ENCODE results near the gene CLCN6. TPM values are rescaled to one million over a fixed set of nuclear protein-coding genes. Genes with fewer than 3 reads are reported as not detected.

Gene CLCN6
- total and polyA plus RNA-seq, 10 of the 15 experiments (the other 5 are each of a cell fraction or from before 2014, with no cell fraction given): 2.2 to 20.9 (median 10.2) TPM

GRCh38 chr1:11802616-11802972 is 3.4 kb upstream of the CLCN6 start:
- Histone ChIP-seq H3K27ac (ENCODE audit: control insufficient read depth, insufficient read depth) (no peak overlapping the region), H3K27me3 (replicated peaks in 1 of 2; ENCODE audit: control insufficient read depth in 2 of 2, insufficient read depth in 2 of 2, low read length in 1 of 2) (no peaks in the 10 kb centered on the region), H4K20me1 (ENCODE audit: control insufficient read depth, insufficient read depth) (no peaks in the 10 kb centered on the region), H3K4me2 (ENCODE audit: control insufficient read depth, insufficient read depth) (peak overlapping the region; percentile 86; the same call in 1 of the 2 replicates), H3K4me1 (ENCODE audit: control insufficient read depth, insufficient read depth, low read length) (peaks cover 8% of the 10 kb centered on the region), H2AFZ (ENCODE audit: control insufficient read depth, low read depth, low read length) (no peak overlapping the region), H3K79me2 (ENCODE audit: control insufficient read depth, insufficient read depth, low read length) (peaks cover 26% of the 10 kb centered on the region), H3K9ac (ENCODE audit: control insufficient read depth, insufficient read depth, low read length) (0 out of 2 replicates have a peak overlapping the region, but pooled peaks have one; percentile 17), H3K9me3 (replicated peaks; ENCODE audit: control insufficient read depth, insufficient read depth, low read length) (no peaks in the 10 kb centered on the region), H3K4me3 (peak overlapping the region; percentile 56), H3K36me3 (ENCODE audit: control insufficient read depth in 2 of 2, insufficient read depth in 2 of 2, low read length in 1 of 2) (peaks cover 0 to 5% of the 10 kb centered on the region in 2 experiments; a peak in 3 of 4 replicates)
- BruUV-seq (replicated peaks): no TSS peak
- ChIA-PET SMC1A (ENCODE audit: uncharacterized antibody, unreplicated experiment) (no interaction called here), CTCF (no interaction called here), RAD21 (ENCODE audit: unreplicated experiment) (interaction anchor here (1.3 kb wide), 1 partner anchor 139 kb away, joined by 5 read pairs; the partner anchor contains the start of gene FBXO6), POLR2A (interaction anchor here (0.8 to 2.0 kb wide), 3 partner anchors 12 to 105 kb away, joined by 4 to 20 read pairs (median 7); no protein-coding TSS in a partner anchor)
- FAIRE-seq (no peak), ATAC-seq (peak; percentile 6; the same call in 1 of the 3 replicates), DNase-seq (ENCODE audit: low read depth, low spot score) (no peak)
- WGBS (ENCODE audit: insufficient coverage, insufficient replicate concordance, low lambda C conversion rate, missing lambda C conversion rate): 36% methylated on average over 6 of the region's 6 CpGs
- intact Hi-C loops (cut with micrococcal nuclease; ENCODE audit: unreplicated experiment): no loop called here
- in situ Hi-C loops (cut with MboI): no loop called here
- TF ChIP-seq NR2C2 (IDR thresholded peaks at IDR 0.05; ENCODE audit: borderline replicate concordance, control insufficient read depth, insufficient read length, low read depth) (peak; percentile 83), POLR2AphosphoS5 (IDR thresholded peaks at IDR 0.05; ENCODE audit: low read length) (no peak), CREB1 (IDR thresholded peaks at IDR 0.05; ENCODE audit: low read depth) (no peak), ZSCAN29 (IDR thresholded peaks at IDR 0.05) (no peak), ZNF687 (IDR thresholded peaks at IDR 0.05) (peak; percentile 96), SREBF1 (IDR thresholded peaks at IDR 0.05; ENCODE audit: low read length) (no peak), RELB (IDR thresholded peaks at IDR 0.05; ENCODE audit: low read depth) (peak; percentile 29; the same call in 1 of the 2 replicates), MTA2 (IDR thresholded peaks at IDR 0.05; ENCODE audit: low read depth) (peak; percentile 70; the same call in 1 of the 2 replicates), RAD51 (IDR thresholded peaks at IDR 0.05) (peak; percentile 74), ZNF207 (IDR thresholded peaks at IDR 0.05; ENCODE audit: borderline replicate concordance) (0 out of 2 replicates have a peak, but pooled peaks have one; percentile 27), TARDBP (IDR thresholded peaks at IDR 0.05; ENCODE audit: borderline replicate concordance) (no peak)
- TF ChIP-seq, protein P1, sequence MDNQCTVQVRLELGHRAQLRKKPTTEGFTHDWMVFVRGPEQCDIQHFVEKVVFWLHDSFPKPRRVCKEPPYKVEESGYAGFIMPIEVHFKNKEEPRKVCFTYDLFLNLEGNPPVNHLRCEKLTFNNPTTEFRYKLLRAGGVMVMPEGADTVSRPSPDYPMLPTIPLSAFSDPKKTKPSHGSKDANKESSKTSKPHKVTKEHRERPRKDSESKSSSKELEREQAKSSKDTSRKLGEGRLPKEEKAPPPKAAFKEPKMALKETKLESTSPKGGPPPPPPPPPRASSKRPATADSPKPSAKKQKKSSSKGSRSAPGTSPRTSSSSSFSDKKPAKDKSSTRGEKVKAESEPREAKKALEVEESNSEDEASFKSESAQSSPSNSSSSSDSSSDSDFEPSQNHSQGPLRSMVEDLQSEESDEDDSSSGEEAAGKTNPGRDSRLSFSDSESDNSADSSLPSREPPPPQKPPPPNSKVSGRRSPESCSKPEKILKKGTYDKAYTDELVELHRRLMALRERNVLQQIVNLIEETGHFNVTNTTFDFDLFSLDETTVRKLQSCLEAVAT (IDR thresholded peaks at IDR 0.05): 0 out of 2 replicates have a peak, but pooled peaks have one; percentile 13
- TF ChIP-seq, protein P2, sequence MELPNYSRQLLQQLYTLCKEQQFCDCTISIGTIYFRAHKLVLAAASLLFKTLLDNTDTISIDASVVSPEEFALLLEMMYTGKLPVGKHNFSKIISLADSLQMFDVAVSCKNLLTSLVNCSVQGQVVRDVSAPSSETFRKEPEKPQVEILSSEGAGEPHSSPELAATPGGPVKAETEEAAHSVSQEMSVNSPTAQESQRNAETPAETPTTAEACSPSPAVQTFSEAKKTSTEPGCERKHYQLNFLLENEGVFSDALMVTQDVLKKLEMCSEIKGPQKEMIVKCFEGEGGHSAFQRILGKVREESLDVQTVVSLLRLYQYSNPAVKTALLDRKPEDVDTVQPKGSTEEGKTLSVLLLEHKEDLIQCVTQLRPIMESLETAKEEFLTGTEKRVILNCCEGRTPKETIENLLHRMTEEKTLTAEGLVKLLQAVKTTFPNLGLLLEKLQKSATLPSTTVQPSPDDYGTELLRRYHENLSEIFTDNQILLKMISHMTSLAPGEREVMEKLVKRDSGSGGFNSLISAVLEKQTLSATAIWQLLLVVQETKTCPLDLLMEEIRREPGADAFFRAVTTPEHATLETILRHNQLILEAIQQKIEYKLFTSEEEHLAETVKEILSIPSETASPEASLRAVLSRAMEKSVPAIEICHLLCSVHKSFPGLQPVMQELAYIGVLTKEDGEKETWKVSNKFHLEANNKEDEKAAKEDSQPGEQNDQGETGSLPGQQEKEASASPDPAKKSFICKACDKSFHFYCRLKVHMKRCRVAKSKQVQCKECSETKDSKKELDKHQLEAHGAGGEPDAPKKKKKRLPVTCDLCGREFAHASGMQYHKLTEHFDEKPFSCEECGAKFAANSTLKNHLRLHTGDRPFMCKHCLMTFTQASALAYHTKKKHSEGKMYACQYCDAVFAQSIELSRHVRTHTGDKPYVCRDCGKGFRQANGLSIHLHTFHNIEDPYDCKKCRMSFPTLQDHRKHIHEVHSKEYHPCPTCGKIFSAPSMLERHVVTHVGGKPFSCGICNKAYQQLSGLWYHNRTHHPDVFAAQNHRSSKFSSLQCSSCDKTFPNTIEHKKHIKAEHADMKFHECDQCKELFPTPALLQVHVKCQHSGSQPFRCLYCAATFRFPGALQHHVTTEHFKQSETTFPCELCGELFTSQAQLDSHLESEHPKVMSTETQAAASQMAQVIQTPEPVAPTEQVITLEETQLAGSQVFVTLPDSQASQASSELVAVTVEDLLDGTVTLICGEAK (IDR thresholded peaks at IDR 0.05; ENCODE audit: borderline replicate concordance): peak; percentile 85; the same call in 1 of the 2 replicates
